Measurements from ENCODE around the gene SSX2IP. TPM values are rescaled to one million over a fixed set of nuclear protein-coding genes. Genes with fewer than 3 reads are reported as not detected.
A peak's percentile ranks its signal among the peaks of the same experiment; 100 is the strongest.

SSX2IP gene
- total and polyA plus RNA-seq, 9 of the 15 experiments (the other 6 are each of a cell fraction or from before 2014, with no cell fraction given) = 20.6 to 96.7 (median 61.7) TPM

GRCh38 chr1:84598846-84599741 is 91.2 kb downstream of the SSX2IP start:
- no peak overlapping the region for H3K4me3 ChIP-seq
- H3K27ac ChIP-seq (ENCODE audit: extremely low read depth, low read depth, low read length) = no peak overlapping the region
- no peak overlapping the region for H3K4me2 ChIP-seq (ENCODE audit: insufficient read depth, low read length)
- no peaks in the 10 kb centered on the region for H3K79me2 ChIP-seq (ENCODE audit: control insufficient read depth, insufficient read depth, low read length)
- ATAC-seq = no peak
- H3K4me1 ChIP-seq (replicated peaks in 1 of 2; ENCODE audit: control insufficient read depth in 2 of 2, insufficient read depth in 2 of 2, low read length in 2 of 2) = peaks cover 3 to 10% of the 10 kb centered on the region in 2 experiments
- ChIA-PET POLR2A (no interaction called here), CTCF (ENCODE audit: low intra/inter-chr PET ratio) (no interaction called here)
- in situ Hi-C loops (cut with MboI) (no loop called here), intact Hi-C loops (cut with micrococcal nuclease) (no loop called here)
- no peak overlapping the region for H3K9ac ChIP-seq (ENCODE audit: insufficient read depth in 1 of 2, low read depth in 2 of 2, low read length in 2 of 2)
- WGBS (ENCODE audit: insufficient coverage, low coverage, missing lambda C conversion rate) = 6% methylated on average over 5 of the region's 5 CpGs
- no TSS peak for BruUV-seq (replicated peaks)
- no peaks in the 10 kb centered on the region for H3K9me1 ChIP-seq (ENCODE audit: control insufficient read depth, insufficient read depth, low read length)
- no peak overlapping the region for H2AFZ ChIP-seq (ENCODE audit: low read depth, low read length)
- no peaks in the 10 kb centered on the region for H3K36me3 ChIP-seq (ENCODE audit: control insufficient read depth, insufficient read depth, low read length)
- H3K27me3 ChIP-seq (ENCODE audit: control insufficient read depth in 2 of 2, insufficient read depth in 2 of 2, low read length in 2 of 2) = 0 out of 5 replicates have a peak, but pooled peaks cover 0 to 4% of the 10 kb centered on the region in 2 experiments
- no peaks in the 10 kb centered on the region for H4K20me1 ChIP-seq (replicated peaks; ENCODE audit: control insufficient read depth, insufficient read depth, low read length)
- H3K9me3 ChIP-seq (replicated peaks; ENCODE audit: control insufficient read depth, insufficient read depth, low read depth, low read length) = no peaks in the 10 kb centered on the region; the same call in 1 of the 2 replicates
- DNase-seq (ENCODE audit: extremely low read depth in 1 of 4, low spot score in 3 of 4) = no peak
- FAIRE-seq = no peak
- TF ChIP-seq ATF3 (IDR thresholded peaks at IDR 0.05) (peak; percentile 78), ATF3 (CRISPR knock-in tag; conservative IDR thresholded peaks at IDR 0.05) (no peak), MGA (IDR thresholded peaks at IDR 0.05) (no peak), MEF2A (IDR thresholded peaks at IDR 0.05; ENCODE audit: control insufficient read depth, low read depth, low read length) (peak; percentile 76; the same call in 1 of the 2 replicates), FOSL1 (tag; conservative IDR thresholded peaks at IDR 0.05) (peak; percentile 79), ZNF384 (IDR thresholded peaks at IDR 0.05; ENCODE audit: low read depth, low read length) (no peak), RBM14 (IDR thresholded peaks at IDR 0.05; ENCODE audit: borderline replicate concordance, insufficient read depth, low read depth, low read length) (no peak), TCF3 (CRISPR knock-in tag; IDR thresholded peaks at IDR 0.05) (no peak), MCM2 (IDR thresholded peaks at IDR 0.05; ENCODE audit: low read depth) (no peak)

Measured in K562 (cell line).